Muscle of leg (tissue), 11 donors: Measurements from ENCODE around the gene FHIT. TPM values are rescaled to one million over a fixed set of nuclear protein-coding genes. Genes with fewer than 3 reads are reported as not detected.

Experiments
- DNase-seq: peaks from one replicate; pipeline ENCODE4 v3.0.0; 2013
- H3K27ac ChIP-seq: one replicate; pipeline ENCODE4 v1.5.1; 2013; ENCODE audit warnings: mild to moderate bottlenecking, low read length, control low read depth
- H3K27me3 ChIP-seq: one replicate; pipeline ENCODE4 v1.6.1; 2013; ENCODE audit warnings: low read length; ENCODE audit not compliant: control insufficient read depth, insufficient read depth
- H3K36me3 ChIP-seq: one replicate; pipeline ENCODE4 v1.6.1; 2013; ENCODE audit warnings: low read length; ENCODE audit not compliant: control insufficient read depth, insufficient read depth
- H3K4me1 ChIP-seq: one replicate; pipeline ENCODE4 v1.6.1; 2013; ENCODE audit warnings: low read length; ENCODE audit not compliant: control insufficient read depth, insufficient read depth
- H3K4me3 ChIP-seq: one replicate; pipeline ENCODE4 v1.5.1; 2013; ENCODE audit warnings: low read length, control low read depth
- H3K9me3 ChIP-seq: replicated peaks from 2 replicates; pipeline ENCODE4 v1.6.1; 2013; ENCODE audit warnings: low read depth, low read length; ENCODE audit not compliant: control insufficient read depth
- WGBS: methylation state at CpG from one replicate; pipeline ENCODE4 v1.1.5; 2013; ENCODE audit warnings: missing lambda C conversion rate; ENCODE audit not compliant: insufficient coverage; 5-methylcytosine and 5-hydroxymethylcytosine counted together
- polyA plus RNA-seq, 8 donors: library from polyadenylated mRNA; unstranded; fragments of 120-200 nt; gene quantifications; one replicate each; pipeline versions ENCODE4 v1.2.1 to v1.2.3, GENCODE V29; 2013; ENCODE audit warnings: inconsistent platforms in 1 of 8, low replicate concordance in 1 of 8; ENCODE audit not compliant: insufficient read length in 8 of 8, insufficient read depth in 1 of 8
- total RNA-seq: library from RNA; stranded (reverse); fragments of 120-200 nt; gene quantifications from one replicate; pipeline ENCODE4 v1.2.4, GENCODE V29; 2013

FHIT gene
- total and polyA plus RNA-seq, 9 donors, result 4.1 to 8.0 (median 5.3) TPM

DNA sequence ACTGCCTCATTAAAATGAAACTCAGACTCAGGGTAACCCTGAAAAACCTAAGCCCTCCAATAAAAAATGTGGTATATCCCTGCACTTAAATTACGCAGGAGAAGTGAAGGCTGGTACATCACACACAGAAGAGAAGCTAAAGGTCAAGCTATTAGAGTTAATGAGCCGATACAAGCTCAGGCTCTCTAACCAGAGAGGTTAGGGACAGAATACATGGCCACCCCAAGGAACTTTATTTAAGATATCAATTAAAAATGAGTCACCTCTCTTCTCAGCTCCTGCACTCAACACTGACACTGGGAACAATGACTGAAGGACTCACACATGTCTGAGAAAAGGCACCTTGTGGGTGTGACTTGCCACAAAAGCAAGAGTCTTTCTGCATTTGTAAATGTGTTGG lies 1400.8 kb downstream of the FHIT start:
- Histone ChIP-seq H3K4me3 (no peak overlapping the region), H3K27me3 (no peaks in the 10 kb centered on the region), H3K36me3 (no peaks in the 10 kb centered on the region), H3K4me1 (no peaks in the 10 kb centered on the region), H3K9me3 (no peaks in the 10 kb centered on the region), H3K27ac (no peak overlapping the region)
- no peak for DNase-seq
- WGBS, result no CpG with 5 or more reads among the region's 2 CpGs

DNA sequence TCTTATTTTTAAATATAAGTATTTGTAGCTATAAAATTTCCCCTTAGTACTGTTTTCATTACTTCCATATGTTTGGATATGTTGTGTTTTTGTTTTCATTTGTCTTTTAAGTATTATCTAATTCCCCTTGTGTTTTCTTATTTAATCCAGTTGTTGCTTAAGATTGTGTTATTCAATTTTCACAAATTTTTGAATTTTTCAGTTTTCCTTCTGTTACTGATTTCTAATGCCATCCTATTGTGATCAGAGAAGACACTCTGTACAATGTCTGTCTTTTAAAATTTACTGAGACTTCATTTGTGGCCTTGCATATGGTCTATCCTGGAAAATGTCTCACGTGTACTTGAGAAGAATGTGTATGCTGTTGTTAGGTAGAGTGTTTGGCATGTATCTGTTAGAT lies 1405.9 kb downstream of the FHIT start:
- H3K27ac ChIP-seq, result peak overlapping the region; percentile 18
- no CpG with 5 or more reads among the region's 1 CpG for WGBS
- no peaks in the 10 kb centered on the region for H3K4me1 ChIP-seq
- H3K27me3 ChIP-seq, result no peaks in the 10 kb centered on the region
- H3K9me3 ChIP-seq, result no peaks in the 10 kb centered on the region
- no peak overlapping the region for H3K4me3 ChIP-seq
- peak; percentile 86 for DNase-seq
- H3K36me3 ChIP-seq, result no peaks in the 10 kb centered on the region

DNA sequence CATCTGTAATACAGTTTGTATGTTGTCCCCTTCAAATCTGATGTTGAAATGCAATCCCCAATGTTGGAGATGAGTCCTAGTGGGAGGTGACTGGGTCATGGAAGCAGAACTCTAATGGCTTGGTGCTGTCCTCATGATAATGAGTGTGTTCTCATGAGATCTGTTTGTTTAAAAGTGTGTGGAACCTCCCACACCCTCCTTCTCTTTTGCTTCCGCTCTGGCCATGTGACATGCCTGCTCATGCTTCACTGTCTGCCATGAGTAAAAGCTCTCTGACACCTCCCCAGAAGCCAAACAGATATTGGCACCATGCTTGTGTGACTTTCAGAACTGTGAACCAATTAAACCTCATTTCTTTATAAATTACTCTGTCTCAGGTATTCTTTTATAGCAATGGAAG lies 1407.4 kb downstream of the FHIT start:
- DNase-seq, result no peak
- Histone ChIP-seq H3K9me3 (no peaks in the 10 kb centered on the region), H3K4me1 (no peaks in the 10 kb centered on the region), H3K27me3 (no peaks in the 10 kb centered on the region), H3K4me3 (no peak overlapping the region), H3K27ac (no peak overlapping the region), H3K36me3 (no peaks in the 10 kb centered on the region)
- no CpG with 5 or more reads among the region's 1 CpG for WGBS

DNA sequence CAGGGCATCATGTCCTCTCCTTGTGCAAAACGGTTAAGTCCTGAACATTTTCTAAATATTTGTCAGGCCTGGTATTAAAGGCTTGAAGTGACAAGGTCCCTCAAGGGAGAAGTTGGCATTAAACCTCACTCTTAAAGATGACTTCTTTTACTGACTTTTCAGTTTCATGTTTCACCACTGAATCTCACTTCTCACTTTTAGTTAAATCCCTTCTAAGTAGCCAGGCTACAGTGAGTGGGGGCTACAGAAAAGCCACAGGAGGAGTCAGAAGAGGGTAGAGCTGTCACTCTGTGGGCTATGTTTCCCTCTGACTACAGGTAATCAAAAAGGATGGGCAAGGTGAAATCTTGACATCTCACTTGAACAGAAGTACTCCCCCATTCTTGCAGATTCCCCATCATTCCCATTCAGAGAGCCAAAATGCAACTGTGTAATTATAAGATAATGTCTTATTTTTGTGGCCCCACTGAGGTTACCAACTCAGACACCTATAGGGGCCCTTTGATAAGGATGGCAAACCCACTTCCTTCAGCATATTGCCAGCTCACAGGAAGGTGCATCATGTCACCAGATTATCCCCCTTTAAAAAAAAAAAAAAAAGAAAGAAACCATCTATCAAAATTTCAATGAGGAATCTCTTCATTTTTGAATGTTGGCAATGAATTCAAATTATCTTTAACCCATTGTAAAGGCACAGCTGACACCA lies 1411.3 kb downstream of the FHIT start:
- peaks cover 5% of the 10 kb centered on the region for H3K4me1 ChIP-seq
- no CpG with 5 or more reads among the region's 1 CpG for WGBS
- H3K27ac ChIP-seq, result no peak overlapping the region
- no peaks in the 10 kb centered on the region for H3K9me3 ChIP-seq
- H3K36me3 ChIP-seq, result no peaks in the 10 kb centered on the region
- H3K4me3 ChIP-seq, result no peak overlapping the region
- no peaks in the 10 kb centered on the region for H3K27me3 ChIP-seq
- no peak for DNase-seq

DNA sequence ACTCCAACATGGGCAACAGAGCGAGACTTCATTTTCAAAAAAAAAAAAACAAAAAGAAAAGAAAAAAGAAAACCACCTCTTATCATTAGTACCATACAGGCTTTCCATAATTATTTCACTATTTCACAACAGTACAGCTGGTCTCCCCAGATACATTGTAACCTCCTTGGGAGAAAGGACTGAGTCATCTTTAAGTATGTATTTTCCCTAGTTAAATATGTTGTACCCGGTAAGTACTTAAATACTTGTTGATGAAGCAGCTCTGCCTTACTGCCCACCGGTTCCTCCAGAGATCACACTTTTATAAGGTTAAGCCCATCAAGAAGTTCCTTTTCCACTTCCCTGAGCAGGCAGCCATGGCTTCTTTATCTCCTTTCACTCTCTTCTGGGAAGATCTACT lies 1412.0 kb downstream of the FHIT start:
- 75% methylated on average over 1 of the region's 3 CpGs for WGBS

DNA sequence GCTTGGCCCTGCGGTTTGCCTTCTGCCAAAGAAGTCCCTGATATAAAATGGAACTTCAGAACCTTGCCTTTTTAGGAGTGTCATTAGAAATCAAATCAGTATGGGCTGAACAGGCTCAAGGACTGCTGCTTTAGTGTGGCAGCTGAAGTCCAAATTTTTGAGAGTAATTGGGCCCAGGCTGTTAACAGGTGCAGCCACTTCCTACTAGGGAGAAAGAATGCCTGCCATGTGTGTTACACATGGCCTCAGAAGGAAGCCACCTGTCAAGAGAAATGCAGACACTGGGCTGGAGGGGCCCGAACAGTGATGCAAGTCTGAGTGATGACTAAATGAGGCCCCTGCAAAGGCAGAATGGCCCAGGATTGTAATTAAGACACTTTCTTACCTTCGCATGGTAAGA lies 1414.7 kb downstream of the FHIT start:
- Histone ChIP-seq H3K4me3 (no peak overlapping the region), H3K27me3 (no peaks in the 10 kb centered on the region), H3K27ac (no peak overlapping the region), H3K9me3 (no peaks in the 10 kb centered on the region), H3K4me1 (peaks cover 5% of the 10 kb centered on the region), H3K36me3 (no peaks in the 10 kb centered on the region)
- peak; percentile 61 for DNase-seq
- 83% methylated on average over 1 of the region's 3 CpGs for WGBS

More for the DNA sequence above, 1412.0 kb downstream of the FHIT start:
- H3K36me3 ChIP-seq, result no peaks in the 10 kb centered on the region
- H3K27ac ChIP-seq, result no peak overlapping the region
- H3K4me3 ChIP-seq, result no peak overlapping the region
- peaks cover 5% of the 10 kb centered on the region for H3K4me1 ChIP-seq
- DNase-seq, result no peak
- H3K27me3 ChIP-seq, result no peaks in the 10 kb centered on the region
- no peaks in the 10 kb centered on the region for H3K9me3 ChIP-seq

DNA sequence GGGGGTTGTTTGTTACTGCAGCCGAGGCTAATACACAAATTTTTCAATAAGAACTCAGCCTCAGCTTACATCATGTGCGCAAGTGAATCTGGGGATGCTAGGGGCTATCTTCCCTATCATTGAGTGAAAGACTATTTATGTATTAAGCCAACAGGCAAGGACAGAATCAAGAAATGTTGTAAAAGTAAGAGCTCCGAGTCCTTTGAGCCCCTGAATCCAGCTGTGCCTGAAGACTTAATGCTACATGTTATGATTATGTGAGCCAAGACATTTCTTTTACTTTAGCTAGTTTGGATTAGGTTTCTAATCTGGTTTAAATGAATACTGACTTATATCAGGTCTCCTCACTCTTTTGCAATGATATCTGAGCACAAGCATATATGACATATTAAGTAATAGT lies 1418.5 kb downstream of the FHIT start:
- no peaks in the 10 kb centered on the region for H3K27me3 ChIP-seq
- DNase-seq, result no peak

DNA sequence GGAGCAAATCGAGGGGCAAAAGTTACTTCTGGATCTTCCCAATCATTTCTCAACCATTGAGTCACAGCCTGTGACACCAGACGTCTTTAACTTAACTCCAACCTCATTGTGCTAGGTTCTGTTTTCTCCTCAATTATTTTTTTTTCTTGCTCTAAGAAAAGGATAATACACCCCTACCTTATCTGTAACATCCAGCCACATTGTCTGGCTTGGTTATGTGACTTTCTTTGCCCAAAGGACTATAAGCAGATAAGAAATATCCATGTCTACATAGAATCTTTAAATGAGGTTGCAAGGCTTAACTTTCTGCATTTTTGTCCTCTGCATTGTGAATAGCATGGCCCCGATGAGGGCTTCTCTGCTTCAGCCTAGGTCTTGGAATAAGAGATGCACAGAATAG lies 1419.0 kb downstream of the FHIT start:
- DNase-seq, result no peak
- peaks cover 5% of the 10 kb centered on the region for H3K4me1 ChIP-seq
- H3K4me3 ChIP-seq, result no peak overlapping the region
- no peaks in the 10 kb centered on the region for H3K9me3 ChIP-seq
- no peaks in the 10 kb centered on the region for H3K27me3 ChIP-seq
- WGBS, result 100% methylated on average over 1 of the region's 3 CpGs
- no peak overlapping the region for H3K27ac ChIP-seq
- no peaks in the 10 kb centered on the region for H3K36me3 ChIP-seq

More for the DNA sequence above, 1418.5 kb downstream of the FHIT start:
- no CpG with 5 or more reads among the region's 3 CpGs for WGBS
- Histone ChIP-seq H3K27ac (no peak overlapping the region), H3K36me3 (no peaks in the 10 kb centered on the region), H3K4me1 (peaks cover 5% of the 10 kb centered on the region), H3K4me3 (no peak overlapping the region), H3K9me3 (no peaks in the 10 kb centered on the region)

DNA sequence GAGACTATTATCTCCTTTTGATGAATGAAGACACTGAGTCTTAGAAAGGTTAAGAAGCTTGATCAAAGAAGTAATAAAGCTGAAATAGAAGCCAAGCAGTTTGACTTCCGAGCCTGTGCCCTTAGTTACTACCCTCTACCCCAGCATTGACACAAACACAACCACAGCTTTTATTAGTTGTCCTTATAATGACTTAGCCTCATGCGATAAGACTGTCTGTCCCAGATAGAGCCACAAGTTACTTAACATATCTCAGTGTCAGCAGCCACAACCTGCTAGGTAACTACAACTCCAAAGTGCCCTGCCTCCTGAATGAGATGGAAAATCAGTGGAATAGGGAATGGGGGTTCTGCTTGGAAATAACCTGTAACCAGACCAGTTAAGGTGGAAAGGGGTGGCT lies 1419.9 kb downstream of the FHIT start:
- WGBS, result 86% methylated on average over 2 of the region's 2 CpGs
- no peak for DNase-seq
- H3K4me3 ChIP-seq, result no peak overlapping the region
- H3K27me3 ChIP-seq, result no peaks in the 10 kb centered on the region
- peaks cover 3% of the 10 kb centered on the region for H3K4me1 ChIP-seq
- no peaks in the 10 kb centered on the region for H3K36me3 ChIP-seq
- H3K9me3 ChIP-seq, result no peaks in the 10 kb centered on the region
- H3K27ac ChIP-seq, result no peak overlapping the region

DNA sequence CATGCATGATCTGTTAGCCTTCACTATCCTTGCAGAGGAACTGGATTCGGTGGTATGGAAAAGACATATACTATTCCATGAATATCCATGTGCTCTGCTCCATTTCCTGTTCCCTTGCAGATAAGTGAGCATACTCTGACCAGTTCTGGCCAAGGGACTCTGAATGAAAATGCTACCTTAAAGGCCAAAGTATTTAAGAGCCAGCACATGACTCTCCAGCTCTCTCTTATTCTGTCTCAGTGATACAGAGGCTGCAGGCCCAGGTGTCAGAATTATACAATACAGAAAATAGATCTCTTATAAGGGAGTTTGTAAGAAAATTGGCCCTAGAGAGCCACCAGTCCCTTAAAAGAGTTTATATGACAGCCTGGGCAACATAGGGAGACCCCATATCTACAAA lies 1421.7 kb downstream of the FHIT start:
- no peak for DNase-seq
- Histone ChIP-seq H3K27ac (no peak overlapping the region), H3K27me3 (no peaks in the 10 kb centered on the region), H3K36me3 (no peaks in the 10 kb centered on the region), H3K9me3 (no peaks in the 10 kb centered on the region), H3K4me1 (no peaks in the 10 kb centered on the region), H3K4me3 (no peak overlapping the region)
- WGBS, result no CpG with 5 or more reads among the region's 1 CpG

DNA sequence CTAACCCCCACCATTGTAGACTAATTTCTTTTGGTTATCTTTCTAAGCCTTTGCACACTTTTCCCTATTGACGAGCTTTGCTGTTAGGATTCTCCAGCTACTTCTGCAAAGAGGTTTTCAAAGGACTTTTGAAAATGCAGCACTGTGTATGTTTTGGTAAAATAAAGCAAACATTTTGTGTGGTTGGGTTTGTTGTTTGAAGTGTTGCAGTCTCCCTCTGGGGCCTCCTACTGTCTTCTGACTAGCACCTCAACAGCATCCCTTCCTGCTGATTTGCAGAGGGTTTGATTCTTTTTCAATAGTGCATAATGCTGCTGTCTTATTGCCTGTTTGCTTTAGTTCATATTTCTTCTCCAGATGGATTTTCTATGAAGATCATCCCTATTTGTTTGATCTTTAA lies 1426.4 kb downstream of the FHIT start:
- Histone ChIP-seq H3K9me3 (no peaks in the 10 kb centered on the region), H3K4me1 (peaks cover 4% of the 10 kb centered on the region), H3K27me3 (no peaks in the 10 kb centered on the region), H3K27ac (no peak overlapping the region), H3K4me3 (no peak overlapping the region), H3K36me3 (no peaks in the 10 kb centered on the region)
- WGBS, result no CpG with 5 or more reads among the region's 1 CpG
- no peak for DNase-seq
